Sigmoid colon (tissue), 4 donors: ENCODE data around the gene P4HA3.

Source experiments
- EP300 ChIP-seq, 4 donors: sonication (generic); formaldehyde crosslinking; IDR thresholded peaks; one replicate each; pipeline ENCODE4 v1.6.1; 2017; ENCODE audit warnings: antibody characterized with exemption in 4 of 4
- POLR2AphosphoS5 ChIP-seq, 4 donors: sonication (generic); formaldehyde crosslinking; IDR thresholded peaks; one replicate each; pipeline ENCODE4 v1.6.1; 2017; ENCODE audit warnings: antibody characterized with exemption in 4 of 4
- TF ChIP-seq, protein P1 (sequence below), 4 experiments: fragments of 450-650 bp in 3 of 4; fragments of 200-600 bp in 1 of 4; IDR thresholded peaks; one replicate each; pipeline ENCODE4 v1.5.1; 2016 to 2019; ENCODE audit warnings: antibody characterized with exemption in 4 of 4, mild to moderate bottlenecking in 3 of 4, moderate library complexity in 2 of 4

DNA sequence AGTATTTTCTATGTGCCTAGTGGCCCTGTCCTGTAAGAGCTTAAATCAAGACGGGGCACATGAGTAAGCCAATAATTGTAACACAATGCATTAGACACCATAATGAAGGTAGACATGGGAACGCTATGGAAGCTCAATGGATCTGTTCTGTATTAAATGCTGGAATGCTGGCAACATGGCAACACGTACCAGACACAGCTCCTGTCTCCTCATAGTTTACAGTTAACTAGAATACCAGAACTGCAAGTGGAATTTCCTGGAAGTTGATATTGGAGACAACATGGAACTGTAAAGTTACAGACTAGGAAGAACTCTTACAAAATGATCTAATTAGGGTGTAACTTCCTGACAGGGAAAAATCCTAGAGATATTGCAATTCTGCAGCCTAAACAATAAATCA is 12.4 kb downstream of the P4HA3 start:
- TF ChIP-seq, protein P1, sequence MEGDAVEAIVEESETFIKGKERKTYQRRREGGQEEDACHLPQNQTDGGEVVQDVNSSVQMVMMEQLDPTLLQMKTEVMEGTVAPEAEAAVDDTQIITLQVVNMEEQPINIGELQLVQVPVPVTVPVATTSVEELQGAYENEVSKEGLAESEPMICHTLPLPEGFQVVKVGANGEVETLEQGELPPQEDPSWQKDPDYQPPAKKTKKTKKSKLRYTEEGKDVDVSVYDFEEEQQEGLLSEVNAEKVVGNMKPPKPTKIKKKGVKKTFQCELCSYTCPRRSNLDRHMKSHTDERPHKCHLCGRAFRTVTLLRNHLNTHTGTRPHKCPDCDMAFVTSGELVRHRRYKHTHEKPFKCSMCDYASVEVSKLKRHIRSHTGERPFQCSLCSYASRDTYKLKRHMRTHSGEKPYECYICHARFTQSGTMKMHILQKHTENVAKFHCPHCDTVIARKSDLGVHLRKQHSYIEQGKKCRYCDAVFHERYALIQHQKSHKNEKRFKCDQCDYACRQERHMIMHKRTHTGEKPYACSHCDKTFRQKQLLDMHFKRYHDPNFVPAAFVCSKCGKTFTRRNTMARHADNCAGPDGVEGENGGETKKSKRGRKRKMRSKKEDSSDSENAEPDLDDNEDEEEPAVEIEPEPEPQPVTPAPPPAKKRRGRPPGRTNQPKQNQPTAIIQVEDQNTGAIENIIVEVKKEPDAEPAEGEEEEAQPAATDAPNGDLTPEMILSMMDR (IDR thresholded peaks at IDR 0.05), result no peak
- no peak for TF ChIP-seq EP300 (IDR thresholded peaks at IDR 0.05)
- peak in 1 of 4 donors; percentile 43 for TF ChIP-seq POLR2AphosphoS5 (IDR thresholded peaks at IDR 0.05)
